DND-41 (cell line): ENCODE measurements around the gene SPATS2.

Experiments used
- ATAC-seq: fragments of 200-7000 bp; cut with Tn5 transposase; 3 replicates; pipeline ENCODE4 v1.9.1; 2021; ENCODE audit warnings: low read depth; ENCODE audit not compliant: insufficient read depth
- DNase-seq: peaks from one replicate; pipeline ENCODE4 v3.0.0-alpha.2; 2020
- H2AFZ ChIP-seq: 2 replicates; pipeline ENCODE4 v1.6.0; 2012; ENCODE audit warnings: low read depth, low read length
- H3K27ac ChIP-seq: 2 replicates; pipeline ENCODE4 v1.5.1; 2012; ENCODE audit warnings: low read length, inconsistent platforms
- H3K27me3 ChIP-seq: fragments of 200-600 bp; sonication (generic); 2 replicates; pipeline ENCODE4 v1.6.0; 2012; ENCODE audit warnings: low read length, mild to moderate bottlenecking, inconsistent platforms; ENCODE audit not compliant: insufficient read depth, poor library complexity
- H3K36me3 ChIP-seq: 2 replicates; pipeline ENCODE4 v1.5.1; 2012; ENCODE audit warnings: low read length, inconsistent platforms; ENCODE audit not compliant: insufficient read depth
- H3K4me1 ChIP-seq: 2 replicates; pipeline ENCODE4 v1.5.1; 2012; ENCODE audit warnings: mild to moderate bottlenecking, low read length; ENCODE audit not compliant: insufficient read depth
- H3K4me2 ChIP-seq: 2 replicates; pipeline ENCODE4 v1.6.0; 2012; ENCODE audit warnings: mild to moderate bottlenecking, moderate library complexity, low read length, inconsistent platforms; ENCODE audit not compliant: insufficient read depth
- H3K4me3 ChIP-seq, 2 experiments: fragments of 200-600 bp in 1 of 2; shearing (Covaris generic) in 1 of 2; 2 replicates each; pipeline ENCODE4 v1.5.1; 2012 to 2016; ENCODE audit warnings: inconsistent platforms in 2 of 2, low read length in 2 of 2, mild to moderate bottlenecking in 2 of 2, low read depth in 1 of 2, moderate library complexity in 1 of 2
- H3K79me2 ChIP-seq: 2 replicates; pipeline ENCODE4 v1.6.0; 2012; ENCODE audit warnings: low read length, inconsistent platforms; ENCODE audit not compliant: insufficient read depth
- H3K9ac ChIP-seq: 2 replicates; pipeline ENCODE4 v1.6.0; 2012; ENCODE audit warnings: low read depth, mild to moderate bottlenecking, inconsistent platforms, low read length, moderate library complexity
- H3K9me3 ChIP-seq: 2 replicates; pipeline ENCODE4 v1.5.1; 2012; ENCODE audit warnings: low read length, moderate library complexity, mild to moderate bottlenecking, inconsistent platforms; ENCODE audit not compliant: insufficient read depth, severe bottlenecking
- H4K20me1 ChIP-seq: 2 replicates; pipeline ENCODE4 v1.6.0; 2012; ENCODE audit warnings: low read length; ENCODE audit not compliant: insufficient read depth
- EZH2 ChIP-seq: IDR thresholded peaks from 3 replicates; pipeline ENCODE4 v1.6.1; 2012; ENCODE audit warnings: borderline replicate concordance, low read depth, mild to moderate bottlenecking, moderate library complexity, low read length, inconsistent platforms; ENCODE audit not compliant: severe bottlenecking
- TF ChIP-seq, protein P1 (sequence below): IDR thresholded peaks from 2 replicates; pipeline ENCODE4 v1.5.1; 2012; ENCODE audit warnings: borderline replicate concordance, low read length, moderate library complexity, mild to moderate bottlenecking; ENCODE audit not compliant: poor library complexity, severe bottlenecking; ENCODE audit errors: extremely low read depth

Gene SPATS2

DNA sequence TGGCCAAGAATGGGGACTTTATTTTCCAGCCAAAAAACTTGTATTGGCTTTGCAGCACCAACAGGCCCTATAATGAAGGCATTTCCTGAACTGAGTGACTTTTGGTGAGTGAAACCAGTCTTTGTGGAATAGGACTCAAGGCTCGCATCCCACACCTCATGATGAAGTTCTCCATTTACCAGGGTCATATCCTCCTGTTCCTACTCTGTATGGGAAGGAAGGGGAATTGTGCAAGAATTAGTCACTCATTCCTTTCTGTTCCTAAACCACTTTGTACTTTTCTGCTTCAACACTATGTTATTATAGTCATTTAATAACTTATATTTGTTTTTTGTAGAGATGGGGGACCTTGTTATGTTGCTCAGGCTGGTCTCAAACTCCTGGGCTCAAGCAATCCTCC is 2.3 kb upstream of the SPATS2 start:
- no peak overlapping the region for H3K27ac ChIP-seq
- no peaks in the 10 kb centered on the region for H3K9me3 ChIP-seq
- TF ChIP-seq, protein P1, sequence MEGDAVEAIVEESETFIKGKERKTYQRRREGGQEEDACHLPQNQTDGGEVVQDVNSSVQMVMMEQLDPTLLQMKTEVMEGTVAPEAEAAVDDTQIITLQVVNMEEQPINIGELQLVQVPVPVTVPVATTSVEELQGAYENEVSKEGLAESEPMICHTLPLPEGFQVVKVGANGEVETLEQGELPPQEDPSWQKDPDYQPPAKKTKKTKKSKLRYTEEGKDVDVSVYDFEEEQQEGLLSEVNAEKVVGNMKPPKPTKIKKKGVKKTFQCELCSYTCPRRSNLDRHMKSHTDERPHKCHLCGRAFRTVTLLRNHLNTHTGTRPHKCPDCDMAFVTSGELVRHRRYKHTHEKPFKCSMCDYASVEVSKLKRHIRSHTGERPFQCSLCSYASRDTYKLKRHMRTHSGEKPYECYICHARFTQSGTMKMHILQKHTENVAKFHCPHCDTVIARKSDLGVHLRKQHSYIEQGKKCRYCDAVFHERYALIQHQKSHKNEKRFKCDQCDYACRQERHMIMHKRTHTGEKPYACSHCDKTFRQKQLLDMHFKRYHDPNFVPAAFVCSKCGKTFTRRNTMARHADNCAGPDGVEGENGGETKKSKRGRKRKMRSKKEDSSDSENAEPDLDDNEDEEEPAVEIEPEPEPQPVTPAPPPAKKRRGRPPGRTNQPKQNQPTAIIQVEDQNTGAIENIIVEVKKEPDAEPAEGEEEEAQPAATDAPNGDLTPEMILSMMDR = no peak
- no peak for TF ChIP-seq EZH2
- H4K20me1 ChIP-seq = no peaks in the 10 kb centered on the region
- peaks cover 37% of the 10 kb centered on the region for H3K79me2 ChIP-seq
- DNase-seq (no peak), ATAC-seq (no peak)
- H3K4me1 ChIP-seq = peaks cover 35% of the 10 kb centered on the region
- no peak overlapping the region for H3K9ac ChIP-seq
- no peaks in the 10 kb centered on the region; the same call in 1 of the 2 replicates for H3K36me3 ChIP-seq
- H3K4me3 ChIP-seq = no peak overlapping the region
- H3K4me2 ChIP-seq = no peak overlapping the region
- H2AFZ ChIP-seq = no peak overlapping the region
- H3K27me3 ChIP-seq = no peaks in the 10 kb centered on the region

DNA sequence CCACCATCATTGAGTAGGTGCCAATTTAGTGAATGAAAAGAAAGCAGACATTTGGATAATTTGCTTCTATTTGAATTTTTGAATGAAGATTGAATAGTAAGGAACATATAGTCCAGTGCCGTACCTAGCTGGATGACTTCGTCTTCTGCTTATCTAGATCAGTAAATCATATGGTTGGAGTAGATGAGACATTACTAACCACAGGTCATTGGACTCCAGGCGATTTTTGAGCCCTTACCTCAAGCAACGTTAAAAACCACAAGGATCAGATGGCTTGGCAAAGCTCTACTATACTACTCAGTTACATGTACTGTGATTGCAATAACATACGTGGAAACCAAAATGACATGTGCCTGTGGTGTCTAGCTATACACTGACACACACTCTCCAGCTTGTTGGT is 1.7 kb upstream of the SPATS2 start:
- H3K4me1 ChIP-seq = peaks cover 35% of the 10 kb centered on the region
- H3K4me2 ChIP-seq = peak overlapping the region; percentile 86
- peak overlapping the region; percentile 96 for H3K9ac ChIP-seq
- no peaks in the 10 kb centered on the region; the same call in 1 of the 2 replicates for H3K36me3 ChIP-seq
- H3K27me3 ChIP-seq = no peaks in the 10 kb centered on the region
- no peak overlapping the region for H2AFZ ChIP-seq
- peaks cover 43% of the 10 kb centered on the region for H3K79me2 ChIP-seq
- TF ChIP-seq EZH2 = no peak
- TF ChIP-seq, protein P1 = no peak
- ATAC-seq (no peak), DNase-seq (no peak)
- H3K4me3 ChIP-seq = peak overlapping the region in 1 of 2 experiments; percentile 73; a peak in 2 of 4 replicates
- H4K20me1 ChIP-seq = no peaks in the 10 kb centered on the region; the same call in 1 of the 2 replicates
- H3K9me3 ChIP-seq = no peaks in the 10 kb centered on the region
- H3K27ac ChIP-seq = 0 out of 2 replicates have a peak overlapping the region, but pooled peaks have one; percentile 53

DNA sequence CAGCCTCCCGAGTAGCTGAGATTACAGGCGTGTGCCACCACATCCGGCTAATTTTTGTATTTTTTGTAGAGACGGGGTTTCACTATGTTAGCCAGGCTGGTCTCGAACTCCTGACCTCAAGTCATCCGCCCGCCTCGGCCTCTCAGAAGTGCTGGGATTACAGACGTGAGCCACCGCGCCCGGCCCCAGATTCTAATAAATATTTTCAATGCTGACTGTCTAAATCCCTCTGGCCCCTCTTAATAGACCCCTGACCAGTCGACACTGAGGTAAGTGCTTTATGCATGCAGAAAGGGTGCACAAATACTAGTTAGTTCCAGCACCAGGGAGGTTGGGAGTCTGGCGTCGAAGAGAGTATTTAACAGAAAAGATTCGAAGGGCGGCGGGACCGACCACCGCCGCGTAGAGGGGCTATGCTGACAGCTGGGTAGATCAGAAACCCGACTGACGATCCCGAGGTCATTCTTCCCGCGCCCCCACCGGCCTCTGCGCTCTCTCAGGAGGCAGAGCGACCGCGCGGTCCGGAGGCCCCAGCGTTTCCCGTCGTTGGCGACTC is 1.1 kb upstream of the SPATS2 start:
- peak overlapping the region; percentile 37 to 73; a peak in 3 of 4 replicates for H3K4me3 ChIP-seq
- no peaks in the 10 kb centered on the region for H3K27me3 ChIP-seq
- peaks cover 49% of the 10 kb centered on the region for H3K79me2 ChIP-seq
- no peak for TF ChIP-seq EZH2
- TF ChIP-seq, protein P1 = no peak
- H3K27ac ChIP-seq = peak overlapping the region; percentile 96
- H4K20me1 ChIP-seq = no peaks in the 10 kb centered on the region; the same call in 1 of the 2 replicates
- ATAC-seq (peak; percentile 22), DNase-seq (no peak)
- H3K9me3 ChIP-seq = no peaks in the 10 kb centered on the region
- H2AFZ ChIP-seq = peak overlapping the region; percentile 88
- peak overlapping the region; percentile 96 for H3K9ac ChIP-seq
- peaks cover 35% of the 10 kb centered on the region for H3K4me1 ChIP-seq
- no peaks in the 10 kb centered on the region; the same call in none of the 2 replicates for H3K36me3 ChIP-seq
- H3K4me2 ChIP-seq = peak overlapping the region; percentile 86
